Upper lobe of left lung (tissue), 6 donors: Measurements from ENCODE around the gene STARD10. TPM values are rescaled to one million over a fixed set of nuclear protein-coding genes. Genes with fewer than 3 reads are reported as not detected.
A peak's percentile ranks its signal among the peaks of the same experiment; 100 is the strongest.

ENCODE experiments used
- ATAC-seq, 2 donors: fragments of 200-7000 bp; cut with Tn5 transposase; one replicate each; pipeline ENCODE4 v1.9.1; 2022; ENCODE audit warnings: mild to moderate bottlenecking in 2 of 2, moderate library complexity in 2 of 2; ENCODE audit not compliant: low FRiP score in 2 of 2
- DNase-seq, 2 donors: peaks; one replicate each; pipeline ENCODE4 v3.0.0-alpha.2; 2019 to 2020
- H3K27ac ChIP-seq, 4 donors: fragments of 200-600 bp; sonication (generic); one replicate each; pipeline ENCODE4 v1.5.1; 2016 to 2019
- H3K27me3 ChIP-seq, 4 donors: fragments of 200-600 bp; sonication (generic); one replicate each; pipeline ENCODE4 v1.5.1; 2017 to 2019
- H3K36me3 ChIP-seq, 4 donors: fragments of 200-600 bp; sonication (generic); one replicate each; pipeline ENCODE4 v1.5.1; 2016 to 2019
- H3K4me1 ChIP-seq, 4 donors: fragments of 200-600 bp; sonication (generic); one replicate each; pipeline ENCODE4 v1.5.1; 2018 to 2019
- H3K4me3 ChIP-seq, 4 donors: fragments of 200-600 bp; sonication (generic); one replicate each; pipeline ENCODE4 v1.5.1; 2017 to 2019; ENCODE audit warnings: mild to moderate bottlenecking in 2 of 4, moderate library complexity in 1 of 4
- H3K9me3 ChIP-seq, 4 donors: fragments of 200-600 bp; sonication (generic); one replicate each; pipeline ENCODE4 v1.5.1; 2018 to 2019
- EP300 ChIP-seq, 4 donors: sonication (generic); formaldehyde crosslinking; IDR thresholded peaks; one replicate each; pipeline ENCODE4 v1.5.1; 2017; ENCODE audit warnings: antibody characterized with exemption in 4 of 4, control low read depth in 2 of 4
- POLR2A ChIP-seq, 4 donors: fragments of 450-650 bp; IDR thresholded peaks; one replicate each; pipeline ENCODE4 v1.5.1; 2016 to 2017; ENCODE audit warnings: antibody characterized with exemption in 4 of 4, mild to moderate bottlenecking in 2 of 4
- POLR2AphosphoS5 ChIP-seq, 2 donors: sonication (generic); formaldehyde crosslinking; IDR thresholded peaks; one replicate each; pipeline ENCODE4 v1.5.1; 2017; ENCODE audit warnings: antibody characterized with exemption in 2 of 2
- WGBS, 2 donors: methylation state at CpG; one replicate each; pipeline ENCODE4 v1.1.5; 2017 to 2018; 5-methylcytosine and 5-hydroxymethylcytosine counted together
- total RNA-seq, 6 donors: library from RNA; depleted of rRNA in 4 of 6; stranded (reverse); fragments of >200 nt in 4 of 6; gene quantifications; one replicate each; pipeline versions ENCODE4 v1.1.0 to v1.2.1, GENCODE V29; 2016 to 2021
- TF ChIP-seq, protein P1 (sequence below), 6 experiments: fragments of 450-650 bp in 4 of 6; fragments of 200-600 bp in 2 of 6; sonication (generic) in 2 of 6; IDR thresholded peaks; one replicate each; pipeline ENCODE4 v1.5.1; 2016 to 2019; ENCODE audit warnings: antibody characterized with exemption in 6 of 6
- donor health status: DM: no; HTN: no; CAD: no; lungs with moderate emphysema.
- donor health status: DM: no; HTN: yes; CAD: no; lungs with severe emphysema.

STARD10 gene
- total RNA-seq, 6 donors from 2014 or later: 93.2 to 227 (median 151) TPM

DNA sequence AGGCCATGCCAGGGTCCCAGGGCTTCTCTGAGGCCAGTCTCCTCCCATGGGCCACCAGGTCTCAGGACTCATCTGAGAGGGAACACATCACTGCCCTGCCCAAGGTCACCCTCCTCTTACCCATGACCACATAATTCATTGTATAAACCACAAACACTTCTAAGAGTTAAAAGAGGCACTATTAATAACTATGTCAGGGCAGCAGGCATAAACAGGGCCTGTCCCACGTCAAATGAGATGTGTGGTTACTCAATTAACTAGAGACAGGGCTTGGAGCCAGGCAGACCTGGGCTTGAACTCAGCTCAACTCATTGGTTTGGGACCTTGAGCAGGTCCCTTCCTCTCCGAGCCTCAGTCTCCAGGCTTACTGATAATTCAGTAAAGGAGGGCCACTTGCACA, 74.7 kb downstream of the STARD10 start:
- peak in 1 of 4 donors; percentile 17 for TF ChIP-seq POLR2A (IDR thresholded peaks at IDR 0.05)
- TF ChIP-seq POLR2AphosphoS5 (IDR thresholded peaks at IDR 0.05): peak in 1 of 2 donors; percentile 37
- TF ChIP-seq, protein P1, sequence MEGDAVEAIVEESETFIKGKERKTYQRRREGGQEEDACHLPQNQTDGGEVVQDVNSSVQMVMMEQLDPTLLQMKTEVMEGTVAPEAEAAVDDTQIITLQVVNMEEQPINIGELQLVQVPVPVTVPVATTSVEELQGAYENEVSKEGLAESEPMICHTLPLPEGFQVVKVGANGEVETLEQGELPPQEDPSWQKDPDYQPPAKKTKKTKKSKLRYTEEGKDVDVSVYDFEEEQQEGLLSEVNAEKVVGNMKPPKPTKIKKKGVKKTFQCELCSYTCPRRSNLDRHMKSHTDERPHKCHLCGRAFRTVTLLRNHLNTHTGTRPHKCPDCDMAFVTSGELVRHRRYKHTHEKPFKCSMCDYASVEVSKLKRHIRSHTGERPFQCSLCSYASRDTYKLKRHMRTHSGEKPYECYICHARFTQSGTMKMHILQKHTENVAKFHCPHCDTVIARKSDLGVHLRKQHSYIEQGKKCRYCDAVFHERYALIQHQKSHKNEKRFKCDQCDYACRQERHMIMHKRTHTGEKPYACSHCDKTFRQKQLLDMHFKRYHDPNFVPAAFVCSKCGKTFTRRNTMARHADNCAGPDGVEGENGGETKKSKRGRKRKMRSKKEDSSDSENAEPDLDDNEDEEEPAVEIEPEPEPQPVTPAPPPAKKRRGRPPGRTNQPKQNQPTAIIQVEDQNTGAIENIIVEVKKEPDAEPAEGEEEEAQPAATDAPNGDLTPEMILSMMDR (IDR thresholded peaks at IDR 0.05): no peak
- TF ChIP-seq EP300 (IDR thresholded peaks at IDR 0.05): peak in 1 of 4 donors; percentile 11
- WGBS, 2 donors: 29 to 51% methylated on average over 2 of the region's 2 CpGs
- peaks cover 60 to 84% (median 67%) of the 10 kb centered on the region in 4 donors for H3K4me1 ChIP-seq
- peaks cover 0 to 22% (median 12%) of the 10 kb centered on the region in 4 donors for H3K36me3 ChIP-seq
- H3K27ac ChIP-seq: peak overlapping the region; percentile 82 to 91 (median 90)
- H3K27me3 ChIP-seq: no peaks in the 10 kb centered on the region
- peak in 1 of 2 donors; percentile 66 for ATAC-seq
- peak overlapping the region in 1 of 4 donors; percentile 64 for H3K4me3 ChIP-seq
- H3K9me3 ChIP-seq: no peaks in the 10 kb centered on the region
- peak in 1 of 2 donors; percentile 81 for DNase-seq

DNA sequence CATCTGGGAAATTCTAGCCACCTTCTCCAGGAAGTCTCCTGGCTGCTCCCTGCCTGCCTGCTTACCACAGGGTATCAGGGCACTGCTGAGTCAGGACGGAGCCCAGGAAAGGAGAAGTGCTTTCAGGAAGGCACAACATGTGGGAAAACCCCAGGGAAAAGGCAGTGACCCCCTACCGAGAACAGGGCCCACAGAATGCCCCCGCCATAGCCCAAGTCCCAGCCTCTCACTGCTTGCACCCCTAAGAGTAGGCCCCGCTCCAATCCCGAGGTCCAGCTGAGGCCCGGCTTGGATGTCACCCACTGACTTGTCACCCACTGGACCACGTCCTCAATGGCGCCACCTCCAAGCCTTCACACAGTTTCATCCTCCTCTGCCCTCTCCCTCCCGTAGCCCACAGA, 75.7 kb downstream of the STARD10 start:
- TF ChIP-seq POLR2A (IDR thresholded peaks at IDR 0.05) (no peak), POLR2AphosphoS5 (IDR thresholded peaks at IDR 0.05) (no peak), EP300 (IDR thresholded peaks at IDR 0.05) (no peak)
- TF ChIP-seq, protein P1 (IDR thresholded peaks at IDR 0.05): no peak
- 69 to 87% methylated on average over 6 to 9 of the region's 9 CpGs for WGBS, 2 donors
- Histone ChIP-seq H3K36me3 (peaks cover 0 to 30% (median 13%) of the 10 kb centered on the region in 4 donors), H3K4me3 (no peak overlapping the region), H3K27ac (peak overlapping the region in 3 of 4 donors; percentile 82 to 91 (median 91)), H3K4me1 (peaks cover 57 to 76% (median 61%) of the 10 kb centered on the region in 4 donors), H3K9me3 (no peaks in the 10 kb centered on the region), H3K27me3 (no peaks in the 10 kb centered on the region)
- DNase-seq: peak in 1 of 2 donors; percentile 77
- no peak for ATAC-seq

DNA sequence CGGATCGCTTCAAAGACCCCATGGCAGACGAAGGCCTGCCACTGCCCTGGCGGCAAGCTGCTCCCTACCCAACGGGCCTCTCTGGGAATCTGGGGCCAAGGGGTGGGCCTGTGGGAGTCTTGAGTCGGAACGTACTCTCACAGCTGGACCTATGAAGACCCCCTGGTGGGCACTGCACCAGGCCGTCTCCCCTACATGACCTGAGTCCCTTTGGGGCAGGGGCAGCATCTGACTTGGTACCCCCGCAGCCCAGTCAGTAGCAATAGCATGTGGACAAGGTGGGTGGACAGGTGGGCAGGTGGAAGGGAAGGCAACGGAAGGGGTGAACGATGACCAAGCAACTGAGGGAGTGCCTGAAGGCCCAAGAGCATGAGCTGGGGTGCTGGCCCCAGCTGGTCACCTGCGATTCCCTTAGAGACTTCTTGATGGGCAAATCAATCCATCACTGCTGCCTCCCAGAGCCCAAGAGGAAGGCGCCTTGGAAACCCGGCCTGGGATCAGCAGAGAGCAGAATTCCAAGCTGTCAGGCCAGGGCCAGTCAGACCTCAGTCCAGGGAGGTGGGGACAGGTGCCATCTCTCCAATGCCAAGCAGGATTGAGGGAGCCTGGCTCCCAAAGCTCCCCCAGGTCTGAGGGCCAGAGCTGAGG, 76.9 kb downstream of the STARD10 start:
- 71 to 97% methylated on average over 6 to 14 of the region's 14 CpGs for WGBS, 2 donors
- peak overlapping the region in 2 of 4 donors; percentile 4 to 91 for H3K27ac ChIP-seq
- no peak for ATAC-seq

DNA sequence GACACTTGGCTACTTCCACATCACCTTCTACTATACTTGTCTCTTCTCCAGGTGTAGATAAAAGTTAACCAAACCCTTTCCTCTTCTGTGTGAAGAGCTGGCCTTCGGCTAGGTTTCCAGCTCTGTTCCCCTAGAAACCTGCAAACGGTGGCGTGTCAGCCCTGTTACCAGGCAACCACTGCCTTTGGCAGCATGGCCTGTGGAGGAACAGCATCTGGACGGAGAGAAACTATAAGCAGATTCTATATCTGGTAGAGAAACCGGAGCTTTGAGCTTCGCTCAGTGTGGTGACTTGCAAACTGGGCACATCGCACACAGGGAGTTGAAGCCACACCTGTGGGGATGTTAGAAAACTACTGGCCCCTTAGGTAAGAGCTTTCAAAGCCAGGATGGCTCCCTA, 77.6 kb downstream of the STARD10 start:
- DNase-seq: no peak
- ATAC-seq: no peak
- Histone ChIP-seq H3K9me3 (no peaks in the 10 kb centered on the region), H3K4me3 (no peak overlapping the region), H3K27me3 (no peaks in the 10 kb centered on the region), H3K27ac (peak overlapping the region in 1 of 4 donors; percentile 4), H3K36me3 (peaks cover 0 to 42% (median 28%) of the 10 kb centered on the region in 4 donors), H3K4me1 (peaks cover 49 to 72% (median 55%) of the 10 kb centered on the region in 4 donors)
- TF ChIP-seq, protein P1 (IDR thresholded peaks at IDR 0.05): no peak
- no peak for TF ChIP-seq EP300 (IDR thresholded peaks at IDR 0.05)
- no peak for TF ChIP-seq POLR2AphosphoS5 (IDR thresholded peaks at IDR 0.05)
- no peak for TF ChIP-seq POLR2A (IDR thresholded peaks at IDR 0.05)
- 72 to 75% methylated on average over 7 of the region's 7 CpGs for WGBS, 2 donors

More for the DNA sequence above, 76.9 kb downstream of the STARD10 start:
- H3K36me3 ChIP-seq: peaks cover 0 to 36% (median 22%) of the 10 kb centered on the region in 4 donors
- peaks cover 55 to 76% (median 59%) of the 10 kb centered on the region in 4 donors for H3K4me1 ChIP-seq
- H3K4me3 ChIP-seq: no peak overlapping the region
- TF ChIP-seq EP300 (IDR thresholded peaks at IDR 0.05): no peak
- TF ChIP-seq, protein P1 (IDR thresholded peaks at IDR 0.05): no peak
- TF ChIP-seq POLR2A (IDR thresholded peaks at IDR 0.05): no peak
- TF ChIP-seq POLR2AphosphoS5 (IDR thresholded peaks at IDR 0.05): no peak
- H3K9me3 ChIP-seq: no peaks in the 10 kb centered on the region
- H3K27me3 ChIP-seq: no peaks in the 10 kb centered on the region
- DNase-seq: no peak
